HEK293T (cell line): Measurements from ENCODE around the gene BCL2.

Experiments
- CTCF ChIA-PET: fragments of 350-600 bp; formaldehyde crosslinking; extraction: SDS; loops from one replicate; lab custom pipeline; 2021; ENCODE audit warnings: antibody characterized with exemption, inconsistent platforms; lab: Yijun Ruan, JAX
- POLR2A ChIA-PET: fragments of 350-600 bp; formaldehyde crosslinking; extraction: SDS; loops from one replicate; lab custom pipeline; 2020; ENCODE audit warnings: antibody characterized with exemption, inconsistent platforms; lab: Yijun Ruan, JAX
- DNase-seq: peaks from one replicate; pipeline ENCODE4 v3.0.0; 2012; ENCODE audit warnings: mixed read lengths; ENCODE audit errors: extremely low spot score
- ARNT ChIP-seq: fragments of 450-650 bp; IDR thresholded peaks from 2 replicates; pipeline ENCODE4 v1.6.1; 2017; ENCODE audit warnings: mild to moderate bottlenecking
- BHLHE40 ChIP-seq: fragments of 450-650 bp; IDR thresholded peaks from 2 replicates; pipeline ENCODE4 v1.6.1; 2016; ENCODE audit warnings: mild to moderate bottlenecking, moderate library complexity, borderline replicate concordance
- CTBP1 ChIP-seq: fragments of 450-650 bp; IDR thresholded peaks from 2 replicates; pipeline ENCODE4 v1.6.1; 2016; ENCODE audit warnings: borderline replicate concordance
- ELF4 ChIP-seq: fragments of 450-650 bp; IDR thresholded peaks from 2 replicates; pipeline ENCODE4 v1.6.1; 2017; ENCODE audit warnings: antibody characterized with exemption
- FOXA1 ChIP-seq: fragments of 450-650 bp; IDR thresholded peaks from 2 replicates; pipeline ENCODE4 v1.6.1; 2016; ENCODE audit warnings: mild to moderate bottlenecking
- FOXK2 ChIP-seq: fragments of 450-650 bp; IDR thresholded peaks from 2 replicates; pipeline ENCODE4 v1.6.1; 2016; ENCODE audit warnings: mild to moderate bottlenecking
- FOXM1 ChIP-seq: fragments of 450-650 bp; IDR thresholded peaks from 2 replicates; pipeline ENCODE4 v1.6.1; 2017; ENCODE audit warnings: mild to moderate bottlenecking, borderline replicate concordance
- HDGF ChIP-seq: fragments of 450-650 bp; IDR thresholded peaks from 2 replicates; pipeline ENCODE4 v1.6.1; 2017; ENCODE audit warnings: antibody characterized with exemption, borderline replicate concordance
- L3MBTL2 ChIP-seq: fragments of 450-650 bp; conservative IDR thresholded peaks from 2 replicates; pipeline ENCODE4 v1.6.1; 2016; ENCODE audit warnings: mild to moderate bottlenecking
- LEF1 ChIP-seq: fragments of 450-650 bp; IDR thresholded peaks from 2 replicates; pipeline ENCODE4 v1.6.1; 2017; ENCODE audit warnings: mild to moderate bottlenecking, borderline replicate concordance
- NFRKB ChIP-seq: fragments of 450-650 bp; IDR thresholded peaks from 2 replicates; pipeline ENCODE4 v1.6.1; 2016; ENCODE audit warnings: mild to moderate bottlenecking, moderate library complexity
- PKNOX1 ChIP-seq: fragments of 450-650 bp; IDR thresholded peaks from 2 replicates; pipeline ENCODE4 v1.6.1; 2016
- SP1 ChIP-seq: fragments of 450-650 bp; IDR thresholded peaks from 2 replicates; pipeline ENCODE4 v1.6.1; 2017
- SUZ12 ChIP-seq: fragments of 450-650 bp; IDR thresholded peaks from 2 replicates; pipeline ENCODE4 v1.6.1; 2016; ENCODE audit warnings: mild to moderate bottlenecking
- TARDBP ChIP-seq: fragments of 450-650 bp; IDR thresholded peaks from 2 replicates; pipeline ENCODE4 v1.6.1; 2016
- ZNF384 ChIP-seq: fragments of 450-650 bp; IDR thresholded peaks from 2 replicates; pipeline ENCODE4 v1.6.1; 2016

The BCL2 gene

DNA sequence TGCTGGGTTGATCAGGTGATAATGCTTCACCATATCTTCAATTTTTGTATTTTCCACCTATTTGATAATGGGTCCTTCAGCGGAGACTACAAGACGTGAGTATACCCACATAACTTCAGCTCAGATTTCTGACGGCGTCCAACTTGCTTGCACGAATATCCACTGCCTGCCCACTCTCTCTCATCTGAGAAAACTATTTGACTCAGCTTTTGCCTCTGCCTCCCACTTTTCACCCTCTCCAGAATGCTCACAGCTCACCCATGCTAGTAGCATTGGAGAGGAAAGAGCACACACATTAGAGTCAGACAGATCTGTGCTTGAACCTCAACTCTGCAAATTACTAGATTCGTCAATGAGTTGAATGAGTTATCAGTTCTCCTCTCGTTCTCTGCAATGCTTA, 166.8 kb downstream of the BCL2 start:
- DNase-seq: no peak
- TF ChIP-seq ARNT (no peak), FOXA1 (no peak), SP1 (no peak), FOXM1 (no peak), HDGF (no peak), SUZ12 (no peak), NFRKB (no peak), PKNOX1 (no peak), ZNF384 (no peak), FOXK2 (no peak), ELF4 (no peak), TARDBP (no peak), CTBP1 (no peak), LEF1 (no peak), BHLHE40 (no peak)
- POLR2A ChIA-PET: interaction anchor here (0.6 kb wide), 1 partner anchor 171 kb away, joined by 3 read pairs; no protein-coding TSS in a partner anchor
- CTCF ChIA-PET: interaction anchor here (0.7 kb wide), 1 partner anchor 10 kb away, joined by 3 read pairs; no protein-coding TSS in a partner anchor

DNA sequence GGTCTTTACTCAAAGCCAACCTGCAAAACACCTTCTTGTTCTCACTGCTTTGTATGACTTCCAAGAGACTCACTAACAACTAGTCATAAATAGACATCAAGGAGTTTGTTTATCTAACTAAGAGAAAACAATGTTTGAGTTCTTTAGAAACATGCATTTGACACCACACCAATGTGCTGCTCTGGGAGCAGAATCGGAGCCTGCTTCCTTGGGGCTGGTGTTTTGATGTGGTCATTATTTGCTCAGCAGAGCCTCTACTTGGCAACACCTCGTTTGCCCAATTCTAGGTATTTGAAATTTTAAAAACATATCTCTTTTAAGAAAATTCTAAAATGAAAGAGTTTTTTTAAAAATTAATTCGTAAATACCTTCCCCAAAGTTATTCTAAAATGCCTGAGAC, 167.5 kb downstream of the BCL2 start:
- DNase-seq: no peak
- no peak for TF ChIP-seq PKNOX1
- no peak for TF ChIP-seq NFRKB
- TF ChIP-seq FOXK2: no peak
- no peak for TF ChIP-seq TARDBP
- no peak for TF ChIP-seq FOXA1
- TF ChIP-seq HDGF: no peak
- no peak for TF ChIP-seq FOXM1
- TF ChIP-seq CTBP1: no peak
- TF ChIP-seq BHLHE40: no peak
- TF ChIP-seq L3MBTL2: no peak
- TF ChIP-seq SP1: no peak
- no peak for TF ChIP-seq ELF4
- no peak for TF ChIP-seq LEF1
- no peak for TF ChIP-seq ARNT
- TF ChIP-seq SUZ12: no peak
- no peak for TF ChIP-seq ZNF384
- ChIA-PET POLR2A (interaction anchor here (0.6 kb wide), 1 partner anchor 172 kb away, joined by 3 read pairs; no protein-coding TSS in a partner anchor), CTCF (no interaction called here)

- no peak for DNase-seq
- CTCF ChIA-PET: no interaction called here
- POLR2A ChIA-PET: no interaction called here
- TF ChIP-seq BHLHE40 (no peak), FOXM1 (no peak), LEF1 (no peak), CTBP1 (no peak), FOXA1 (no peak), HDGF (no peak)
These were observed 168.0 kb downstream of the BCL2 start for GRCh38 chr18:63151539-63151938.

GRCh38 chr18:63150942-63151421, 168.6 kb downstream of the BCL2 start:
- DNase-seq: no peak
- no peak for TF ChIP-seq FOXK2
- no peak for TF ChIP-seq LEF1
- TF ChIP-seq HDGF: no peak
- TF ChIP-seq TARDBP: no peak
- CTCF ChIA-PET: interaction anchor here (0.7 to 1.0 kb wide), 2 partner anchors 19 to 172 kb away, joined by 3 read pairs; no protein-coding TSS in a partner anchor
- POLR2A ChIA-PET: no interaction called here

DNA sequence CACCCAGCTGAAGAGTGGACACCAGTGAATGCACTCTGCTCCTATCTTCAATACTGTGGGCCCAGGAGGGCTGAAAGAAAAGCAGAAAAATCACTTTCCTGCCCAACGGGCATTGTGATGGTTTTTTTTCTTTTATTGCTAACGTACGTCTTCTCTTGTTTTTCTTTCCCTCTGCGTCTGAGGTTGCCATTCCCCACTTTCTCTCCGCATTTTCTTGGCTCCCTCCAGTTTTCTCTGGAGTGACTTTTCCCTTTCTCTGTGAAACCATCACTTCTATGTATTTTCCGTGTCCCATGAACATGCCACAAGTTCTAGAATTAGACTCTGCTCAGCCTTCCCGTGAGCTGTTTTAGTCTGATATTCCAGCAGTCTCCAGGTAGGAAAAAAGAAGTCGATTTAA, 169.2 kb downstream of the BCL2 start:
- POLR2A ChIA-PET: no interaction called here
- no peak for DNase-seq
- CTCF ChIA-PET: interaction anchor here (0.7 to 1.0 kb wide), 2 partner anchors 18 to 173 kb away, joined by 3 read pairs; no protein-coding TSS in a partner anchor
- TF ChIP-seq TARDBP: no peak
- TF ChIP-seq FOXM1: no peak
- TF ChIP-seq SUZ12: no peak
- TF ChIP-seq BHLHE40: no peak
- TF ChIP-seq SP1: no peak
- no peak for TF ChIP-seq FOXA1
- TF ChIP-seq LEF1: no peak
- TF ChIP-seq NFRKB: no peak
- no peak for TF ChIP-seq CTBP1
- no peak for TF ChIP-seq ELF4
- no peak for TF ChIP-seq FOXK2
- no peak for TF ChIP-seq L3MBTL2

- no peak for DNase-seq
- no peak for TF ChIP-seq HDGF
- TF ChIP-seq L3MBTL2: no peak
- no peak for TF ChIP-seq TARDBP
- no peak for TF ChIP-seq ARNT
- TF ChIP-seq FOXK2: no peak
- no peak for TF ChIP-seq ZNF384
- no peak for TF ChIP-seq LEF1
- no peak for TF ChIP-seq CTBP1
- no peak for TF ChIP-seq ELF4
- no peak for TF ChIP-seq NFRKB
- no peak for TF ChIP-seq PKNOX1
- TF ChIP-seq FOXA1: no peak
- CTCF ChIA-PET: no interaction called here
- POLR2A ChIA-PET: no interaction called here
These were observed 170.3 kb downstream of the BCL2 start for GRCh38 chr18:63149302-63149587.
